Loucy (cell line): ENCODE measurements around the gene OVOL3.

ENCODE experiments used
- H2AFZ ChIP-seq: fragments of 200-600 bp; sonication (generic); 2 replicates; pipeline ENCODE4 v1.6.0; 2016; ENCODE audit warnings: antibody characterized with exemption, mild to moderate bottlenecking, low read length, moderate library complexity
- H3F3A ChIP-seq: fragments of 200-600 bp; 2 replicates; pipeline ENCODE4 v1.6.0; 2016; ENCODE audit warnings: antibody characterized with exemption, low read depth, mild to moderate bottlenecking
- H3K27me3 ChIP-seq: fragments of 200-600 bp; sonication (generic); 2 replicates; pipeline ENCODE4 v1.6.1; 2014; ENCODE audit warnings: low read length, mild to moderate bottlenecking; ENCODE audit not compliant: insufficient read depth, poor library complexity, severe bottlenecking
- H3K36me3 ChIP-seq: fragments of 200-600 bp; sonication (generic); 2 replicates; pipeline ENCODE4 v1.6.1; 2016; ENCODE audit warnings: low read length; ENCODE audit not compliant: insufficient read depth
- H3K4me1 ChIP-seq: fragments of 200-600 bp; sonication (generic); 2 replicates; pipeline ENCODE4 v1.5.1; 2014; ENCODE audit warnings: low read length, mild to moderate bottlenecking; ENCODE audit not compliant: insufficient read depth, poor library complexity, severe bottlenecking
- H3K4me2 ChIP-seq: fragments of 200-600 bp; sonication (generic); 2 replicates; pipeline ENCODE4 v1.6.0; 2014; ENCODE audit warnings: antibody characterized with exemption, low read length, low read depth, mild to moderate bottlenecking; ENCODE audit not compliant: poor library complexity, severe bottlenecking
- H3K4me3 ChIP-seq: fragments of 200-600 bp; sonication (generic); 2 replicates; pipeline ENCODE4 v1.5.1; 2014; ENCODE audit warnings: low read length, mild to moderate bottlenecking, mixed read lengths; ENCODE audit not compliant: poor library complexity, severe bottlenecking
- H3K79me2 ChIP-seq: fragments of 200-600 bp; sonication (generic); 2 replicates; pipeline ENCODE4 v1.6.1; 2014; ENCODE audit warnings: low read length; ENCODE audit not compliant: insufficient read depth
- H3K9ac ChIP-seq: fragments of 200-600 bp; sonication (generic); 2 replicates; pipeline ENCODE4 v1.6.0; 2014; ENCODE audit warnings: mild to moderate bottlenecking, low read depth, low read length, moderate library complexity; ENCODE audit not compliant: poor library complexity, severe bottlenecking
- H3K9me2 ChIP-seq: fragments of 200-600 bp; sonication (generic); replicated peaks from 2 replicates; pipeline ENCODE4 v1.6.1; 2016; ENCODE audit warnings: low read depth, low read length, mixed read lengths
- H3K9me3 ChIP-seq: fragments of 200-600 bp; sonication (generic); 2 replicates; pipeline ENCODE4 v1.6.1; 2014; ENCODE audit warnings: mild to moderate bottlenecking, antibody characterized with exemption, low read length, low read depth; ENCODE audit not compliant: insufficient read depth
- H4K20me1 ChIP-seq: fragments of 200-600 bp; sonication (generic); 2 replicates; pipeline ENCODE4 v1.6.0; 2014; ENCODE audit warnings: antibody characterized with exemption, low read length, mild to moderate bottlenecking; ENCODE audit not compliant: insufficient read depth, poor library complexity, severe bottlenecking
- CTCF ChIP-seq: fragments of 200-600 bp; sonication (generic); conservative IDR thresholded peaks from 2 replicates; pipeline ENCODE4 v1.5.1; 2014; ENCODE audit warnings: mild to moderate bottlenecking, antibody characterized with exemption, low read length
- EZH2phosphoT487 ChIP-seq: fragments of 200-600 bp; IDR thresholded peaks from 2 replicates; pipeline ENCODE4 v1.6.1; 2018; ENCODE audit warnings: antibody characterized with exemption, mild to moderate bottlenecking, moderate library complexity, borderline replicate concordance

Gene OVOL3

DNA sequence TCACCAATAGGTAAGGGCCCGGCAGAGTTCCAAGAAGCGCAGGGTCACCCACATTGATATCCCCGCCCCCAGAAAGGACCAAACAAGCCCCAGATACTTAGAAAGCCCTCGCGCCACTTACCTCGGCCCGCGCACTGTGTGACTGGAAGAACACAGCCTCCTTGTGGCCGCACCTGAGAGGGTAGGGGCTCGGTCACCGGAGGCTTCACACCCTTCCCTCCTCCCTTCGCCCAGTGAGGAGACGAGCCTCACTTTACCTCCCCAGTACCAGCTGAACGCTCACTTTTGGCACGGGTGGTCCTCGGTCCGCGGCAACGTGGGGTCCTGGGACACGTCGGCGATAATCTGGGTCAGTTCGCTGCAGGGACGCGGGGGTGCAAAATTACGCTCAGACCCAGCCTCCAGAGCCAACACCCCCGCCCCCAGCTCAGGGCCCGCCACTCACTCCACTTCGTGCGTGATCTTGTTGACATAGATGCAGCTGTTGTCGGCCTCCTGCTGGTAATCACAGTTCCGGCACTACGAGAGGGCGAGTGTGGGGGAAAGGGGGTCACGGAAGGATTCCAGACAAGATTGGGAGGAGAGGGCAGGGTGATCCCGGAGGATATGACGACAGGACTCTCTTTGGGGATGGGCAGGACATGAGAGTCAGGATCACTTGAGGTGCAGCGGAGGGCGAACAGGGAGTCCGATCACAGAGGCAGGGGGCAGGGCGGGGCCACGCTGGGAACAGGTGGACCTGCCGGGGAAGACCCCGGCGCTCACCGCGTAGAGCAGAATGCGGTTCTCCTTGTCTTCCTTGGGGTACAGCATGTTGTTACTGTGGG lies 3.2 kb downstream of the OVOL3 start:
- TF ChIP-seq CTCF (no peak), EZH2phosphoT487 (no peak)
- peak overlapping the region; percentile 94 for H2AFZ ChIP-seq
- H3K9me3 ChIP-seq, result no peaks in the 10 kb centered on the region
- peak overlapping the region; percentile 97 for H3K4me2 ChIP-seq
- H3K4me1 ChIP-seq, result peaks cover 16% of the 10 kb centered on the region
- no peaks in the 10 kb centered on the region for H3K27me3 ChIP-seq
- peaks cover 40% of the 10 kb centered on the region for H3K79me2 ChIP-seq
- H3K9me2 ChIP-seq, result no peaks in the 10 kb centered on the region
- peaks cover 11% of the 10 kb centered on the region for H4K20me1 ChIP-seq
- no peaks in the 10 kb centered on the region for H3K36me3 ChIP-seq
- H3F3A ChIP-seq, result no peaks in the 10 kb centered on the region
- peak overlapping the region; percentile 90 for H3K4me3 ChIP-seq
- H3K9ac ChIP-seq, result peak overlapping the region; percentile 88

DNA sequence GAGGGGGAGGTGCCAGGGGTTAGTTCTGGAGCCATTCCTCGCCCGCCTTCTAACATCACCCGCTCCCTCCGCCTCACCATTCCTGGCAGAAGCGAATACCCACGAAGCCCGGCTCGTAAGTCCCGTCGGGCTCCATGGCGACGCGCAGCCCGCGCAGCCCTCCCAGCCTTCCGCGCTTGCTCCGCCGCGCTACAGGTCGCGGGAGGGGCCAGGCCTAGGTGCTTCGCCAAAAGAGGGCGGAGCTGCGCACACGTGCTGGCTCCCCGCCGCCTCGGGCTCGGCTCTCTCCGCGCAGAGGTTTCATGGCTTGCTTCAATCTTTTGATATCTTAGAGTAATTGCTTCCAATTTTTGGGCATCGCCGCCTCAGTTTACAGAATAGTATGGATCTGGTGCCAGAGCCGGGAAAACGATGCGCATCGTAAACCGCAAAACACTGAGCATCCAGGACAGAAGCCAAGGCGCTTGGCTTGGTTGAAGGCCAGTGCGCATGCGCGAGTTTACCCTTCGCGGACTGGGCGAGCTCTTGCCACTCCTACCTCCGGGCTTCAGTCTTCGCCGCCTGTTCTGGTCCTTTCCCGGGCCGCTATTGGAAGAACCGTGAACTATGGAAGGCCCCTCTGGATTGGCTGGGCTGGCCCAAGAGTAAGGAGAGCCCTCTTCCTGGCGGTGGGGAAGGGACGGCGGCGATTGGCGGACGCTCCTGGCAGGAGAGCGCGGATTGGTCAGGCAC lies 3.9 kb downstream of the OVOL3 start, which contains the start of gene POLR2I:
POLR2I (minus strand) TSS at position 155 of the 732 bp plus-strand sequence; CDS start at position 136, 19 bp downstream.
- Histone ChIP-seq H3K4me3 (peak within 1 kb of the TSS; percentile 90), H4K20me1 (peaks cover 11% of the 10 kb centered on the region), H3K9me3 (no peaks in the 10 kb centered on the region), H3K9me2 (no peaks in the 10 kb centered on the region), H3K79me2 (peaks cover 40% of the 10 kb centered on the region), H3K27me3 (no peaks in the 10 kb centered on the region), H3K4me1 (peaks cover 16% of the 10 kb centered on the region), H2AFZ (peak within 1 kb of the TSS; percentile 94), H3F3A (no peaks in the 10 kb centered on the region), H3K36me3 (no peaks in the 10 kb centered on the region), H3K9ac (peak within 1 kb of the TSS; percentile 88), H3K4me2 (peak within 1 kb of the TSS; percentile 97)
- TF ChIP-seq CTCF (no peak), EZH2phosphoT487 (no peak)

- Histone ChIP-seq H2AFZ (peak within 1 kb of the TSS; percentile 94), H3K4me3 (peak within 1 kb of the TSS; percentile 90), H3K9me3 (no peaks in the 10 kb centered on the region), H3K9ac (peak within 1 kb of the TSS; percentile 88), H3K36me3 (no peaks in the 10 kb centered on the region), H3K9me2 (no peaks in the 10 kb centered on the region), H3K27me3 (no peaks in the 10 kb centered on the region), H3K4me2 (peak within 1 kb of the TSS; percentile 97), H3K4me1 (peaks cover 21% of the 10 kb centered on the region), H3K79me2 (peaks cover 40% of the 10 kb centered on the region), H3F3A (no peaks in the 10 kb centered on the region), H4K20me1 (peaks cover 11% of the 10 kb centered on the region)
- TF ChIP-seq CTCF (no peak), EZH2phosphoT487 (no peak)
Observed at GRCh38 chr19:36115453-36116343, 4.8 kb downstream of the OVOL3 start, which contains the start of gene TBCB. Gene TBCB (plus strand): TSS chr19:36115468. CDS start chr19:36115561, 93 bp downstream.
